GM21381 (cell line): Measurements from ENCODE around the gene HAGH.
"Not testable (repeated sequence)": the region's sequence is repeated elsewhere in the genome, so short reads cannot be mapped to it uniquely, and the experiment has no call there.

Experiments
- ATAC-seq: cut with Tn5 transposase; IDR thresholded peaks from one replicate; pipeline ENCODE4 v1.9.1; 2021; ENCODE audit warnings: mild to moderate bottlenecking, moderate library complexity; ENCODE audit not compliant: unreplicated experiment

HAGH gene

GRCh38 chr16:1815461-1815860, 11.2 kb downstream of the HAGH start:
- no peak for ATAC-seq

- no peak for ATAC-seq
These were observed 13.9 kb downstream of the HAGH start for GRCh38 chr16:1812732-1813163.

DNA sequence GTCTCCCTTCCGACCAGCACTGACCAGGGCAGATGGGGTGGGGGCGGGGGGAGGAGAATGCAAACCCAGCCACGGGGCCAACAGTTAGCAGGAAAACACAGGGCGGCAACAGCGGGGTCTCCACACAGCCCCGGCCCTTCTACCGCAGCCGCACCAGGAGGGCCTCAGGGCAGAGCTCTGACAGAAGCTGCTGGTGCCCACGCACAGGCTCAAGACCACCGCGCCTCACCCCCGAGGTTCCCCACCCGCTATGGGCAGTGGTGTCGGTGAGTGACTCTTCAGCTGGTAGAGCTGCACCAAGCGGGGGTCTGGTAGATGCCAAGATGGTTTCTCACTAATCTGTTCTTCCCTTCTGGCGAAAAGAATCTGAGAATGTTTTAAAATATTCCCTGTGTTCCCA, 16.1 kb downstream of the HAGH start:
- no peak for ATAC-seq

DNA sequence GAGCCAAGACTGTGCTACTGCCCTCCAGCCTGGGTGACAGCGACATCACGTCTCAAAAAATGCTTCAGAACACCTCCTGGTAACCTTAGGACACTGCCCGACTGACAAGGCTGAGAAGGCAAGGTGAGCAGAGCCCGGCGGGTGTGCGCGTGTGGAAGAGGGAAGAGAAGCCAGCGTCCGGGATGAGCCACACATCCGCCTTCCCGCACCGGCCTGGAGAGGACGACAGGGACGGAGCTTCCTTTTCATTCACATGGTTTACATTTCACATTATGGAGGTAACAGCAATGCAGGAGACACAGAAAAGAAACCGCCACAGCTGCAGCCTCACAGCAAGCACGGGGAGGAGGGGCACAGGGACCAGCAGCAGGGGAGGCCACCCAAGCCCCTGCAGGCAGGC, 16.5 kb downstream of the HAGH start:
- ATAC-seq, result no peak

GRCh38 chr16:1809281-1809801, 17.3 kb downstream of the HAGH start:
- no peak for ATAC-seq

DNA sequence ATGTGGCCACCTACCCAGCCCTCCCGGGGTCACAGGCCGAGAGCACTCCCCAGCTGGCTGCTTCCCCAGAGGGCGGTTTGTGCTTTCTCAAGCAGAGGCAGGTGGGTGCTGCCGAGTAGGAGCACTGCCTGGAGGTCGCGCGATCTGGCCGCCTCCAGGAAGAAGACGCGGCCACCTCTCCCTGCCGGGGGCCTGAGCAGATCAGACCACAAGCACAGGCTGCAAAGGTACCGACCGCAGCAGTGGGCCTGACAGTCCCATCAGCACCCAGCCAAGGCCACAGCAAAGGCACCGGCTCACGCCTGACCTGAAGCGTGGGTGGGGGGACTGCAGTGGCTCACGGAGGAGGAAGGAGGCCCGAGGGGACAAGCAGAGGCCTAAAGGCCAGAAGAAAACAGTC, 17.9 kb downstream of the HAGH start:
- no peak for ATAC-seq

- no peak for ATAC-seq
These were observed 19.0 kb downstream of the HAGH start for GRCh38 chr16:1807626-1808025.

GRCh38 chr16:1800701-1801100, 25.9 kb downstream of the HAGH start:
- ATAC-seq, result no peak

DNA sequence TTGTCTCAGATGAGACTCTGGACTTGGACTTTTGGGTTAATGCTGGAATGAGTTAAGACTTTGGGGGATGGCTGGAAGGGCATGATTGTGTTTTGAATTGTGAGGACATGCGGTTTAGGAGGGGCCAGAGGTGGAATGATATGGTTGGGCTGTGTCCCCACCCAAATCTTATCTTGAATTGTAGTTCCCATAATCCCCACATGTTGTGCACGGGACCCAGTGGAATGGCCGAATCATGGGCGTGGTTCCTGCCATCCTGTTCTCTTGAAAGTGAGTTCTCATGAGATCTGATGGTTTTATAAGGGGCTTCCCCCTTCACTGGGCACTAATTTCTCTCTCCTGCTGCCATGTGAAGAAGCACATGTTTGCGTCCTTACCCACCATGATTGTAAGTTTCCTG, 27.4 kb downstream of the HAGH start:
- ATAC-seq, result not testable (repeated sequence)

DNA sequence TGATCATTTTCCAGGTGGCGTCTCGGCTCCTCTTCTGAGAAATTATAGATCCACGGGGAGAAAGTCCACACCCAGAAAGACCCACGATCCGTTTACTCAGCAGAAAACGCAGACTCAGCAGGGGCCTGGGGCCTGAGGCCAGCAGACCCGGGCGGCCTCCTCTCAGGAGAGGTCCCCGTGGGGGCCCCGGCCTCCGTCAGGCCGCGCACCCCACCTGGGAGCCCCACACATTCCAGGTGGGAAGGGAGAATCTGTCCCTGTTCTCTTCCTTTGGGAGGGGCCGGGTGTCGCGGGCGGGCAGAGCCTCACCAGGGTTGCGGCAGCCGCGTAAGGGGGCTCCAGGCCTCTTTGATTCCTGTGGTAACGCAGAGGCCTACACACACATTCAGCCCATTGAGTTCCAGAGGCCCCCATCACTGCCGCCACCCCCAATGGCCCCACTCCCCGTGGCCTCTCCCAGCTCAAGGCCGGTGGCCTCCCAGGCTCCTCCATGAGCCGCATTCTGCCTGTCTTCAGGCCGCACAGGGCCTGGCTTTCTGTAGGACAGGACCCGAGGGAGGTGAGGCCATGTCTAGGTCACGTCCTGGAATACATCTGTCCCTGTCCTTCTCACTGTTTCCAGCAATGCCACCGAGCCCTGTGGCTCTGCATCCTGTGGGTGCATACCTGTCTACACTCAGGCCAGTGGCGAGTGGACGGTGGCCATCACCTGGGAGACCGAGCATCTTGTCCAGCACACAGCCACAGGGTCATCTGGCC, 31.5 kb downstream of the HAGH start:
- no peak for ATAC-seq

GRCh38 chr16:1794221-1794871, 32.3 kb downstream of the HAGH start:
- no peak for ATAC-seq

DNA sequence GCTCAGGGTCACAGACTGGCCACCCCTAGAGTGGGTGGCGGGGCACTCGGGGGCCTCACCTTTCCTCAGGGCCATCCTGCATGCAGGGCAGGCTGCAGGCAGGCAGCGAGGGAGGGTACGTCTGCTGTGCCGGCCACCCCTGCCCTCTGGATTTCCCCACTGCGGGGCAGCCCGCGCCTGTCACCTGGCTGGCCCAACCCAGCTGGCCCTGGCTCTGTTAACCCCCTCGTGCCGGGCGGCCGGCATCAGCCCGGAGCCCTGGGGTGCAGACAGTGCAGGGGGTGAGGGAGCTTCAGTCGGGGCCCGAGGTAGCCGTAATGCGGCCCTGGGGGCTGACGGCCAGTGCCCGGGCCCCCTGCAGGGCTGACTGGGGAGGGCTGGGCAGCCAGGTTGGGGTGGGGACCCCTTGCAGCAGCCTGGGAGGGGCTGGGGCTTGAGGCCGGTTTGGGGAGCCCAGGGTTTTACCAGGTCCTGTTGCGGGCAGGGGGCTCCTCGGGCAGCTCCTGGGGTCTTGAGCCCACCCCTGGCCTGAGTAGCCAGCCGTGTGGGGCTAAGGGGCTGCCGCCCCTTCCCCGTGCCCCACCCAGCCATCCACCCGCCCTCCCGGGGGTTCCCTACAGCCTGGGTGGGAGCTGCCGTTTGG, 32.9 kb downstream of the HAGH start, which contains the start of gene IGFALS:
Gene IGFALS, minus strand, starts transcription at position 128 of the 643 bp plus-strand sequence. Its CDS starts 53 bp downstream, at position 75.
- ATAC-seq, result no peak

DNA sequence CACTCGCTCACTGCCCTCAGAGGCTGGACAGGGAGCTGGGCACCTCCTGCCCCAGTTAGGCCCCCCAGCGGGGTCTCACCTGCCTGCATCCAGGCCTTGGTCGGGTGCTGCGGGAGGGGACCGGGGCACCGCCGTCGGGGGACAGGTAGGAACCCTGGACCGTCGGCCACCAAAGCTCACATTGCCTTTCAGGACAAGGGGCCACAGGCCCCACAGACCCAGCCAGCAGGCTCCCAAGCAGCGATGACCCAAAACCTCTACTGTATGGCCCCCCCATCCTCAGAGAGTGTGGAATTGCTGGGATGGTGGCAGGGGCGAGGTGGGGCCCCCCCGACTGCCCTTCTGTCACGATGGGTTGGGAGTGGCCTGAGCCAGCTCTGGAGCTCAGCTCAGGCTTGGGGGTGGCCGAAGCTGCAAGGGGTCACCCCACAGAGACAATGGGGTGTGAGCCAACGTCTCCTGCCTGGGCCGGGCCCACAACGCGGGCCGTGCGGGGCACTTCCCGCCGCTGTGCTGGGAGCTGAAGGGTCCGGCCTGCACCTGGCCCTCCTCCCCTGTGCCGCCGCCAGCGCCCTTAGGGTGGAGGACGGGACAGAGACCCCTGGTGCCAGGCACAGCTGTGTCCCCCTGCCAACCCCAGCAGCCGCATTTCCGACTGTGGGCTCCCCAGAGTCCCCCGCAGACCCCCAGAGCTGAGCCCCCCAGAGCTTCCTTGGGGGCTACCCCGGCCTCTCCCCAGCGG, 33.6 kb downstream of the HAGH start:
- no peak for ATAC-seq

- no peak for ATAC-seq
These were observed 34.4 kb downstream of the HAGH start for GRCh38 chr16:1791943-1792812.

DNA sequence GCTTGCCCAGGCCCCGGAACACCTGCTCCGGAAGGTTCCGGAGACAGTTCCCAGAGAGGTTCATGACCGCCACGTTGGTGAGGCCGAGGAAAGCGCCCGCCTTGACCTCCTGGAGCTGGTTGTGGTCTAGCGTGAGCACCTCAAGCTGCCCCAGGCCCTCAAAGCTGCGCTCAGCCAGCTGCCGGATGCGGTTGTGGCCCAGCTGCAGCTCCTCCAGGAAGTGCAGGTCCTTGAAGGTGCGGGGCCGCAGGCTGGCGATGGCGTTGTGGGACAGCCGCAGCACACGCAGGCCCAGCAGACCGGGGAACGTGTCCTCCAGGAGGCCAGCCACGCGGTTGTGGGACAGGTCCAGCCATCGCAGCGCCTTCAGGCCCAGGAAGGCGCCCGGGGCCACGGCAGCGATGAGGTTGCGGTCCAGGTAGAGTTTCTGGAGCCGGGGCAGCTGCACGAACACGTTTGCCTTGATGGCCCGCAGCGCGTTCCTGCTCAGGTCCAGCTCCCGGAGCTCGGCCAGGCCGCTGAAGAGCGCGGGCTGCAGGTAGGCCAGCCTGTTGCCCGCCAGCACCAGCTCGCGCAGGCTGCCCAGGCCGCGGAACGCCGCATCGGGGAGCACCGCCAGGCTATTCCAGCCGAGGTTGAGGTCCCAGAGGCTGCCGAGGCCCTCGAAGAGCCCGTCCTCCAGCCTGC, 35.2 kb downstream of the HAGH start:
- no peak for ATAC-seq

DNA sequence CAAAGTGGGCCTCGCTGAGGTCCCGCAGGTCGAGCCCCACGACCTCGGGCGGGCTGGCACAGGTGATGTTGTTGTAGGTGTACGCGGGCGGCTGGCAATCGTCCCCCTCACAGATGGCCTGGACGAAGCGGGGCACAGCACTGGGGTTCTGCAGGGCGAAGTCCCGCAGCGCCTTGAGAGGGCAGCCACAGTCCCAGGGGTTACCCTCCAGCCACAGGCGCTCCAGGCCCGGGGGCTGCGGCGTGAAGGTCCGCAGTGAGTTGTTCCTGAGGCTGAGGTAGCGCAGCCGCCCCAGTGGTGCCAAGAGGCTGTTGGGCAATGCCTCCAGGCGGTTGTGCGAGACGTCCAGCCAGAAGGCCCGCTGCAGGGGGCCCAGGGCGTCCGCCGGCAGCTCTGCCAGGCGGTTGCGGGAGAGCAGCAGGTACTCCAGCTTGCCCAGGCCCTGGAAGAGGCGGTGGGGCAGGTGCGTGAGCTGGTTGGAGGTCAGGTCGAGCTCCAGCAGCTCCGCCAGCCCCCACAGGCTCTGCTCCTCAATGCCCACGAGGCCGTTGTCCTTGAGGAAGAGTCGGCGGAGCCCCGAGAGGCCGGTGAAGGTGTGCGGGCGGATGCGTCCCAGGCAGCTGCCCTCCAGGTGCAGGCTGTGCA, 35.9 kb downstream of the HAGH start:
- ATAC-seq, result no peak

DNA sequence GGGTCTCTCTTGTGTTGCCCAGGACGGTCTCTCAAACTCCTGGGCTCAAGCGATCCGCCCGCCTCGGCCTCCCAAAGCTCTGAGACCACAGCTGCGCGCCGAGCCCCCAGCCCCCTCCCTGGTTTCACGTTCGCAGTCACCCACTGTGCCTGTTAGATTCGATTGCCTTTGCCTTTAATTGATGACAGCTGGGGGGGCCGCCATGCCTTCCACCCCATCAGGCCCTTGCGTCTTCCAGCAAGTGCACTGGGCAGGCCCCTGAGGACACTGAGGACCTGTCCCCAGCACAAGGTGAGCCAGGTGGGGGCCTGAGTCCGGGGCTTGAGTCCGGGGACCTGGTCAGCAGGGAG, 36.4 kb downstream of the HAGH start:
- ATAC-seq, result no peak

- no peak for ATAC-seq
These were observed 37.0 kb downstream of the HAGH start for GRCh38 chr16:1789643-1790045.

- ATAC-seq, result no peak
These were observed 37.9 kb downstream of the HAGH start for GRCh38 chr16:1788708-1789100.
